ENCODE data around the gene PRR5L. TPM values are rescaled to one million over a fixed set of nuclear protein-coding genes. Genes with fewer than 3 reads are reported as not detected.
A peak's percentile ranks its signal among the peaks of the same experiment; 100 is the strongest.
"Not testable (repeated sequence)": the region's sequence is repeated elsewhere in the genome, so short reads cannot be mapped to it uniquely, and the experiment has no call there.

PRR5L gene
- polyA plus RNA-seq, 5 donors: 10.6 to 22.8 (median 11.5) TPM

DNA sequence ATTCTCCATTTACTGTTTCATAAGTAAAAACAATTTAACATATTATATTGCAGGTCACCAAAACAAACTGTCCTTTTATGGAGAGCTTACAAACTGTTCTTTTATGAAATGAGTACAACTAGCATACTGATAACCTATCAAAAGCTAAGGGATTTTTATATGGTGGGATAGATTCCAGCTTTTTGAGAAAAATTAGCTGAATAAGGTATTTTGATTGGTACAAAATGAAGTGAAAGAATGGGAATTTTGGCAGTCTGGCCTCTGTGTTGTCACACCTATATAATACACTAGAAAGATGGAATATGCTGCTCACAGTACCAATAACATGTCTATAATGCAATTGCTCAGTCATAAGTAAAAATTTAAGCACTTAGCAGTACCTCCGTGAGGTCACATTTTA lies 202.6 kb downstream of the PRR5L start:
- no peak for DNase-seq

DNA sequence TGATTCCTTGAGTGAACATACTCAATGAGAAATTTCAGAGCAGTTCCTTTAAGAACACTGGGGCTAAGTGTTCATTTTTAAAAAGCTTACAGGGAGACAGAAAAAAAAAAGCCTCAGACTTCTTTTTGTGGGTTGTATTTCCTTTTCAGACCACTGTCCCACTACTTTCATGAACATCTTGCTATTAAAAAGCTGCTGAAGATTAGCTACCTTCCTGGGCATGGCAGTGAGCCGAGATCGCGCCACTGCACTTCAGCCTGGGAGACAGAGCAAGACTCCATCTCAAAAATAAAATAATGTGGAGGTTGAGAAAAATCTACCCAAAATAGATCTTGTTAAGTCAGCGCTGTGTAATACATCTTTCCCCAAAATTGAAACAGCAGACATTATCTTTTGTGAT lies 203.2 kb downstream of the PRR5L start:
- no peak for DNase-seq

DNA sequence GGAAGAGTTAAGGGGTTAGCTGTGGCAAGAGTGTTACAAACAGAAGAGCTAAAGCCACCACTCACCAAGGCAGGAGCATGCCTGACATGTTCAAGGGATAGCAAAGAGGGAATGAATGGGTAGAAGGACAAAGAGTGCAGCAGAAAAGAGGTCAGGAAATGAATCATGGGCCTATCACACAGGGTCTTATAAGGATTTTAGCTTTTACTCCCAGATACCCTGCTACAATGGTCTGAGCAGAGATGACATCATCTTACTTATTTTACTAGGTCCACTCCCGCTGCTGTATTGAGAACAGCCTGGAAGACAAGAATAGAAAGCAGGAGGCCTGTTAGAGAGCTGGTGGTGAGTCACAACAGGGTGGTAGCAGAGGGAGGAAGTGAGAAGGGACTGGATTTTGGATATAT lies 204.2 kb downstream of the PRR5L start:
- no peak for DNase-seq

DNA sequence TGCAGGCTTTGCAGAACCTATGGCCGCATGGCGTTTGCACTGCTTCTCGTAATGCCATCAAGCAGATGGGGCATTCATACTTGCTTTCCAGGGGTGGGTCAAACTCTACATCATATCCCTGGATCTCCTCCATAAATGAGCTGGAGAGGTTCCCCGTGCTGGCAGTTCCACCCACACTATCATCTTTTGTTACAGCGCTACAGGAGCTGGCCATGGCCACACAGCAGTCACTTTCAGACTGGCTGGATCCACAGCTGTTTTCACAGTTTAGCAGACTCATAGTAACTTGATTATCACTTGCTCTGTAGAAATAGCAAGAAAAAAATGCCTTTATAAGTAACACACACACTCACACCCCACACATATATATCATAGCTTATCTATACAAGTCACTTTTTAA lies 205.1 kb downstream of the PRR5L start:
- no peak for DNase-seq

DNA sequence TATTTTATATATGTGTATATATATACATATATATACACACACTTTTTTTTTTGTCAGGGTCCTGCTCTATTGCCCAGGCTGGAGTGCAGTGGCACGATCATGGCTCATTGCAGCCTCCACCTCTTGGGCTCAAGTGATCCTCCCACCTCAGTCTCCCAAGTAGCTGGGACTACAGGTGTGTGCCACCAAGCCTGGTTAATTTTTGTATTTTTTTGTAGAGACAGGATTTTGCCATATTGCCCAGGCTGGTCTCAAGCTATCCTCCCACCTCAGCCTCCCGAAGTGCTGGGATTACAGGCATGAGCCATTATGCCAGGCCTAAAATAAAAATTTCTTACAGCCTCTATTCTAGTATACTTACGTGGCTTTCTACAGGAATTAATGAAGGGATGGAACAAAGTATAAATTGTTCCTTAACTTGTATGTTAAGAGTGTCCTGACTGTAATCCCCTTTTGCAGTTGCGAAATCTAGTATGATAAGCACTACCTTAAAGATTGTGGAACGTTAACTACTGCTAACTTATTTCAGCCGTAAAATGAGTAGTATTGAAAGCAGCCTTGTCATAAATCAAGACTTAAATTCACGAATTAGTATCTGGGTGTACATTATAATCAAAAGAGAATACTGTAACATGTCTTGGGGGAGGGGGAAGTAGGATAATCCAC lies 211.9 kb downstream of the PRR5L start:
- no peak for DNase-seq

DNA sequence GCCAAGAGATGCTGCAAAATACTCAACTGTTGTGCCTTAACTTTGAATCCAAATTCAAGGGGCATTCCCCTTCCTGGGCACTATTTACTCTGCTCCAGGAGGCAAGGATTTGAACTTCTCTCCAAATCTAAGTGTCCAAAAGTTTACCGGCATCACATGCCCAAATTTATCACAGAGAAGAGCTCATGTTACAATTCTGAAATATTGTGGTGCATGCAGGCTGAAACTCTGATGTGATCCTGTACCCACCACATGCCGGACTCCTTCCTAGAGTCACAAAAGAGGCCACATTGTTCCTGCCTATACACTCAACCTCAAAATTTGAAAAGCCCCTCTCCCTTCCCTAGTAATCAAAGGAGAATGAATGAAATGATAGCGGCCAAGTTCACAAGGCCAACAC lies 212.7 kb downstream of the PRR5L start:
- DNase-seq: no peak

DNA sequence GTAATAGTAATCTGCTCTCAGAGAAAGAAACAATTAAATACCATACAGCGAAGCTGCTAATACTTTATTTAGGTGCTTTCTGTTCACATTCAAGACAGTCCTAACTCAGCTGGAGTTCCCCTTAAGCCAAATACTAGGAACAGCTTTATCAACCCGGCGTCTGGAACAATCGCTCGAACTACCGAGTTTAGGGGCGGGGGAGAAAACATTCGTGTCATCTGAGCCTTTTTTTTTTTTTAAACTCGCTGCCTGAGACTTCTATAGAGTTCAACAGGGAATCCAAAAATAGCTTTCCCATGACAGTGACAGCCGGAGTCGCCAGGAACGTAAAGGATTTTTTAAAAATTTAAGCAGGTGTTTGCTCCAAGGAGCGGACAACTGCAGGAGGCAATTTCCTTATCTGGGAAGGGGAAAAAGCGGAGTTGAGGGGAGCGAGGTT lies 213.1 kb downstream of the PRR5L start:
- peak; percentile 17 to 26 for DNase-seq

DNA sequence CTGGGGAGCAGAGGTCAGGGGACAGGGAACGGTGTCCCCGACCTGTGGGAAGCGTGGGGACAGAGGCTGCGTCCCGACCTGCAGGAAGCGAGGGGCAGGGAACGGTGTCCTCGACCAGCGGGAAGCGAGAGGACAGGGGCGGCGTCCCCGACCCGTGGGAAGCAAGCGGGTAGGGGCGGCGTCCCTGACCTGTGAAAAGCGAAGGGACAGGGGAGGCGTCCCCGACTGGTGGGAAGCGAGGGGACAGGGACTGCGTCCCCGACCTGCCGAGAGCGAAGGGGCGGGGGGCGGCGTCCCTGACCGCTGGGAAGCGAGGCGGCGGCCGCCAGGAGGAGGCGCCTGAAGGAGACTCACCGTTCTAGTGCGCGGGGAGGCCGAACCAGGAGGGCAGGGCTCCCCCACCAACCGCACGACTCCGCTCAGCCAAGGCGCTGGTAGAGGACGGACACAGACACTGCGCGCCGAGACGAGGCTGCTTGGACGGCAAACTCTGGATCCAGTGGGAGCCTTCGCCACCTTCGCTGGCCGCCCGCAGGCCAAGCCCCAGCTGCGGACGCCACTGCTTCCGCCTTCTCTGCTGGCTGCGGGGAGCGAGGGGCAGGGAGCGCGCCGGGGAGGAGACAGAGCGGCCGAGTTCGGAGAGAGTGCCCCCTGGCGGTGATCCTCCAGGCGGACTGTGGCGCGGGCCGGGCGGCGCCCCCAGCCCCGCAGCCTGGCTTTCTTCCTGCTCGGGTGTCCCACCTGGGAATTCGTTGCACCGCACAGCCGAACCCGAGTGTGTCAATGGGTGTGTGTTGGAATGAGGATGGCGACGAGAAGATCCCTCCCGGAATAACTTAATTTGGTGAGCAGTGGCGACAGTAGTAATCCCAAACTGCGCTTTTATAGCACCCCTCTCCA lies 213.9 kb downstream of the PRR5L start, which contains the start of gene TRAF6:
TRAF6 (minus strand) TSS at position 579 of the 900 bp plus-strand sequence. CDS start 8,757 bp downstream, outside the sequence.
- DNase-seq: peak; percentile 87 to 89

DNA sequence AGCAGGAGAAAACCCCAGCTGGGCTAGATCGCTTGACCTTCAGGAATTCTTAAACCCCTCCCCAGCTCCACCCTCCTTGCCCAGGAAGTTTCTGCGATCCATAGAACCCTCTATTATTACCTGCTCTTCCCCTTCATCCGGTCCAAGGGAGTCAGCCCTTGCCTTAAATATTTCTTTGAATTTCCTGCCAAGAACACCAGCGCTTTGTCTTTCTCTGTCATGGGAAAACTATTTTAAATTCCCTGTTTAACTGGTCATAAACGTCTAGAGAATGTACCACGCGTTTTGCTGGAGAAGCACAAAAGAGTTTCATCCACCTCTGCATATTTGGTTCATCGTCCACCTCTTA lies 214.5 kb downstream of the PRR5L start:
- DNase-seq: no peak

DNA sequence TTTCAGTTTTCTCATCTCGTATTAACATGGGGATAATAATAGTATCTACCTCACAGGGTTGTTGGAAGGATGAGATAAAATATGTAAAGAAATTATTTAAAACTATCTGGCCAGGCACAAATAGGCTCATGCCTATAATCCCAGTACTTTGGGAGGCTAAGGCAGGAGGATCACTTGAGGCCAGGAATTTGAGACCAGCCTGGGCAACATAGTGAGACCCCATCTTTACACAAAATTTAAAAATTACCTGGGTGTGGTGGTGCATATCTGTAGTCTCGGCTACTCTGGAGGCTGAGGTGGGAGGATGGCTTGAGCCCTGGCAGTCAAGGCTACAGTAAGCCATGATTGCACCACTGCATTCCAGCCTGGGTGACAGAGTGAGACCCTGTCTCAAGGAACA lies 215.0 kb downstream of the PRR5L start:
- not testable (repeated sequence) for DNase-seq

DNA sequence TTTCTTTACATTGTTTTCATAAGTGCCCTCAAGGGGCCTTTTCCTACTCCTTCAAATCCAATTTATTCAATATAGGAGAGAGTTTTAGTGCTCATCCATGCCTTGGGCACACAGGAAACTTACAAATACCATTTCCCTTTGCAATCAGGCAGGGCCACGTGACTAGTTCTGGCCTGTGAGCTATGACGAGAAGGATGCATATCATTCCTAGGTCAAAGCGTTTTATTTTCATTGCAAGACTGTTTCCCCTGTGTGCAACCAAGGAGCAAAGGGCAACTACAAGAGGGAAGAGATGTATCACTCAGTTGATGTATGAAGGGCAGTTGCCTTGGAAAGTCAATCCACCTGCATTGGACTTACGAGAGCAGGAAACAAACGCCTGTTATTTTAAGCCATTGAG lies 215.9 kb downstream of the PRR5L start:
- no peak for DNase-seq

DNA sequence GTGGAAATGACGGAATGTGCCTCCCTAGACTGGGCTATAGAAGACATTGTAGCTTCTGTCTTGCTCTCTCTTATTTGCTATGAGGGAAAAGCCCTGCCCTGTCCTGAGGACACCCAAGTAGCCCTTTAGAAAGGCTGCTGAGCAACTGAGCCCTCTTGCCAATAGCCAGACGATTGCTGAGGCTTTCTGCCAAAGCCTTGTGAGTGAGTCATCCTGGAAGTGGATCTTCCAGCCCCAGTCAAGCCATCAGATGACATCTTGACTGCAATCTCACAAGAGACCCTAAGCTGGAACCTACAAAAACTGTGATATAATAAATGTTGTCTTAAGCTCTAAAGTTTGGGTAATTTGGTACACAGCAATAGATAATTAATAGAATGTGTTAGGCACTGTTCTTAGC lies 217.9 kb downstream of the PRR5L start:
- no peak for DNase-seq

Other genes with a start within 250 kb of the PRR5L start
- 10 to 100 TPM; 69.2 to 81.1 (median 72.7) TPM for gene COMMD9, start 6.9 kb upstream of the PRR5L start, polyA plus RNA-seq (ENCODE audit: insufficient read depth in 1 of 5, insufficient read length in 5 of 5, low replicate concordance in 1 of 5)
- gene TRAF6, start 214.0 kb downstream of the PRR5L start, polyA plus RNA-seq (ENCODE audit: insufficient read depth in 1 of 5, insufficient read length in 5 of 5, low replicate concordance in 1 of 5): 10 to 100 TPM; 10.3 to 17.6 (median 14.7) TPM